HG03139 (cell line): ENCODE data around the gene SUDS3.

Source experiments
- ATAC-seq: cut with Tn5 transposase; IDR thresholded peaks from one replicate; pipeline ENCODE4 v1.9.1; 2021; ENCODE audit not compliant: unreplicated experiment

The SUDS3 gene

DNA sequence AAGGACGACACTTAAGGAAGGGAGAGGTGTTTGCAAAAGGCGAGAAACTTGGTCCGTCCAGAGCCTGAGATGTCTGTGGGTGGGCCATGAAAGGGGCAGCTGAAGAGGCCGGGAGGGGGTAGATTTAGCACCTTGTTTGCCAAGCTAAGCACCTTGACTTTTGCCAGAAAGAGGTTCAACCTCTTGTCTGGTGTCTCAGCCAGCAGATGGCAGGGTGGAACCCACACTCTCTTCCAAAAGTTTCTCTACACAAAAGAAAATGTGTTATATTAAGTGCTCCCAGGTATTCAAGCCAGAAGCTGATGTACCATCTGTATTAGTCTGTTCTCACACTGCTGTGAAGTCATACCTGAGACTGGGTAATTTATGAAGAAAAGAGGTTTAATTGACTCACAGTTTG lies 69.9 kb downstream of the SUDS3 start:
- no peak for ATAC-seq

DNA sequence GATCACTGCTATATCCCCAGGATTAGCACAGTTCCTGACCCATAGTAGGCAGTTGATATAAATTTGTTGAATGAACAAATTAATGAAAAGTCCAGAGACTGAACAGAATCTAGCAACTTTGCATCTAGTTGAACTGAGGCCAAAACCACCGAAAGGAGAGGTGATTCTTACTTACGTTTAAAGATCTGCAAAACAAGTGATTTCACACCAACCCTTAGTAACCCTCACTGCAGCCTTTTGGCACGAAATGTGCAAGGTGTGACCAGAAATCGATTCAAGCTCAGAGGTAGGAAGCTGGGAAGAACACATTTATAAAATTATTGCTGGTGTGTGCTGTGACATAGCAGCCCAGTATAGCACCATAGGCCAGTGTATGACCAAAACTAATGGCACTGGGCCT lies 70.8 kb downstream of the SUDS3 start:
- ATAC-seq = no peak

DNA sequence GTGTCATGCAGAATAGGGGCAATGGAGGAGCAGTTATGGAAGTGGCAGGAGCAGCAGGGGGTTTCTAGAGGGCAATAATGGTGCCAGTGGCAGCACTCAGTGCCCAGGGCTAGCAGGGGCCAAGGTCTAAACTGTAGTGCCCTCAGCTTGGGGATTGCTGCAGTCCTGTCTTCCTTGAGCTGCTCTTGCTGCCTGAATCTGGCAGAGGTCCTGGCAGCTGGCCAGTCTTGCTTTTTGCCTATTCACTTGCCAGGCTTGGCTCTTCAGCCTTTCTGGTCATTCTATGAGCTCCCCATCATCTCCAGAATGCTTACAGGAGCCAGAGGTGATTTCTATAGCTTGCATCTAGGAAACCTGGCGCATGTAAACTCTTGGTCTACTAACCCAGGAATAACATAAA lies 72.0 kb downstream of the SUDS3 start:
- no peak for ATAC-seq

DNA sequence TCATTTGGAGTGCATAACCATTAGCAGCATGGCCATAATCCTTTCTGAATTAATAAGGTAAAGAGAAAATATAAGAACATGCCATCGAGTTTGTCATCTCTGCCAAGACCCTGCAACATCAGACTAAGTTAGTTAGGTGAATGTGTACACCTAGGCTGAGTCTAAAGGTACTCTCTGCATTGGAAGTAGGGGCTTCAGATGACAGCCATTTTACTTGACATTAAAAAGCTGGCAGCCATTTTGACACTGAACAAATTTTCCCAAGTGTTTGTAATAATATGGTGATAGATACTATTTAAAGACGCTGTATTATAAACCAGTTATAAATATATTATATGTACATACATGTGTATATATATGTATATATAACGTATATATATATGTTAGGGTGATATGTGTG lies 79.0 kb downstream of the SUDS3 start:
- ATAC-seq = no peak

DNA sequence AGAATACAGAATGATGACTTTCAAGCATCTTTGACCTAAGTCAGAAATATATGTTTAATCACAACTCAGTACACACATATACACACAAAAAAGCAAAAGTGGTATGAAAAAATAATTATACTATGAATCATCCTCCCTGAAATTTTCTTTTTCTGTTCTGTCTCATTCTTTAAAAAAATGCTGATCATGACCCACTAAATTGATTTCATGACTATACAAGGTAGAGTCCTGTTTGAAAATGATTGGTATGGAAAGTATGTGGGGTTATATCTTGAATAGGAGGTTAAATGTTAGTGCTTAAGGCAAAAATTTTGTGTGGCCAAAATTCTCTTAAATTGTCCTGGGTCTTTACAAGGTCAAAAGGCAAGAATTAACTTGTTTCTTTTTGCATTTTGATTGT lies 80.4 kb downstream of the SUDS3 start:
- ATAC-seq = no peak

DNA sequence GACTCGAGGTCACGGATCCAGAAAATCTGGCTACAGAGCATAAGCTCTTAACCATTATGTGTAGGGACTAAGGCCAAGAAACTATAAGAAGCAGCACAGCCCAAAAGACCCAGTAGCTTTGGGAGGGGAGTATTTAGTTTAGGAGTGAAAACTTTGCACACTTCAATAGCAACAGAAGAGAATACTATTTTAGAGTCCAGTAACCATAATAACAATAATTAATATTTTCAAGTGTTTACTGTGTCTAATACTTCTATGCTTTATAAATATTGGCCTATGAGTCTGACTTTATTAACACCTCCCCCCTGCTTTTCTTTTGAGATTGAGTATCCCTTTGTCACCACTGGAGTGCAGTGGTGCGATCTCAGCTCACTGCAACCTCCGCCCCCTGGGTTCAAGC lies 82.8 kb downstream of the SUDS3 start:
- ATAC-seq = no peak

DNA sequence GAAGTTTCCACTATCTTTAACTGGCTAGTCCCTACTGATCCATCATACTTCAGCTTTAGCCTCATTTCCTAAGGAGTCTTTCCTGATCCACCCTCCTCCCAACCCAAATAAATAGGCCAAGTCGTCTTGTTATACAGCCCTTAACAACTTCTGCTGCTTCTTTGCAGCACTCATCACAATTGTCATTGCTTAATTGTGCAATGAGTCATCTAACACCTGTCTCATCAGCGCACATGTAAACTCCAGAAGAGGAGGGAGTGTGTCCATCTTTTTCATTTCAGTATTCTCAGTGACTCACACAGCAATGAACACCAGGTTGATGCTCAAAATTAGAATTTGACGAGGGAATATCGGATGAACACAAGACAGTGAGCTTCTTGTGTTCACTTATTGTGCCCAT lies 87.3 kb downstream of the SUDS3 start:
- no peak for ATAC-seq

DNA sequence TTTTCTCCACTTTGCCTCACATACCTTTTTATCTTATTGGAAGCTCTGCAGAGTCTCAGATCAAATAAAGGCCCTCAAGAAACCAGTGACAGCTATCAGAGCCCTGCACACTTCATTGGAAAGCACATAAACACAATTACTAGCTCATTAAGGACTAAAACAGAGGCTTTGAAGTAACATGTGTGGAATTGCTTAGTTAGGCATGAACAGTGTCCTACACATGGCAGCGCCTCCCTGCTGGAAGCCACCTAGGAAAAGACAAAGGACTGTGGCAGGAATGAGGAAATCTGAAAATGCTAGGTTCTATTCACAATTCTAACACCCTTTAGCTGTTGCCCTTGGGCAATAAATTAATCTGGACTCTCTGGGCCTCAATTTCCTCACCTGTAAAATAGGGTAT lies 89.4 kb downstream of the SUDS3 start:
- ATAC-seq = no peak
